GM19025 (cell line): ENCODE measurements around the gene WNT3.
"Not testable (repeated sequence)": the region's sequence is repeated elsewhere in the genome, so short reads cannot be mapped to it uniquely, and the experiment has no call there.

Source experiments
- ATAC-seq: cut with Tn5 transposase; IDR thresholded peaks from one replicate; pipeline ENCODE4 v1.9.1; 2021; ENCODE audit warnings: mild to moderate bottlenecking, low read depth, moderate library complexity; ENCODE audit not compliant: unreplicated experiment

The WNT3 gene

DNA sequence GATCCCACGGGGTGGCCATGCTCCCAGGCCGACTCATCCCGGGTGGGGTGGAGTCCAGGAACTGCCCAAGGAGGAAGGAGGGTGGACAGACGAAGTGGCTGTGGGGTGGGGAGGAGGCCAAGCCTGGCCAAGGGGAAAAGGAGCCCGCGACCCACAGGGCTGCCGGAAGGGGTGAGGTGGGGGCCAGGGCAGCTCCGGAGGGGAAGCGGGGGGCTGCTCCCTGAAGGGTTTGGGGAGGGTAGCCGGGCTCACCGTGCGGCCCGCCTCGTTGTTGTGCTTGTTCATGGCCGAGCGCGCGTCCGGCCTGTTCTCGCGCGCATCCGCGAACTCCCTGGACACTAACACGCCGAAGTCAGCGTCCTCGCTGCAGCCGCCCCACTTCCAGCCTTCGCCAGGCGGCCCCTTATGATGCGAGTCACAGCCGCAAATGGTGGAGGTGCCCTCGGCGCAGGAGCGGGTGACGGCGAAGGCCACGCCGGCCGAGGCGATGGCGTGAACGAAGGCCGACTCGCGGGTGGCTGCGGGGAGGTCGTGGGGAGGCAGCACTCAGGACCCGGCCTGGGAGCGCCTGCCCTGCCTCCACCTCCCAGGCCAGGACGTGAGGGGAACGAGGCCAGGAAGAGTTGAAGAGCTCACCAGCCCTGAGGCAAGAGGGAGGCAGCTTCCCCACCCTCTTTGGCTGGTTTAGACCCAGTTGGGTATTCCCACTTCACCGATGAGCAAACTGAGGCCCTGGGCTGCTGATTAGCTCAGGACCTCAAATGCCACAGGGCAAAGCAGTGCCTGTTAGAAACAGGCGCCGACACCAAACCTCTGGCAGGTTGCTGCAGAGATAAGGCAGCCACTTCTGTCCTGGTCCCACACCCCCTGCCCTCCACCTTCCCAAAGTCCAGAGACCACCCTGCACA, 48.7 kb downstream of the WNT3 start:
- ATAC-seq, result no peak

GRCh38 chr17:46768896-46769295, 49.6 kb downstream of the WNT3 start:
- not testable (repeated sequence) for ATAC-seq

- no peak for ATAC-seq
These were observed 50.0 kb downstream of the WNT3 start for GRCh38 chr17:46768540-46768870.

DNA sequence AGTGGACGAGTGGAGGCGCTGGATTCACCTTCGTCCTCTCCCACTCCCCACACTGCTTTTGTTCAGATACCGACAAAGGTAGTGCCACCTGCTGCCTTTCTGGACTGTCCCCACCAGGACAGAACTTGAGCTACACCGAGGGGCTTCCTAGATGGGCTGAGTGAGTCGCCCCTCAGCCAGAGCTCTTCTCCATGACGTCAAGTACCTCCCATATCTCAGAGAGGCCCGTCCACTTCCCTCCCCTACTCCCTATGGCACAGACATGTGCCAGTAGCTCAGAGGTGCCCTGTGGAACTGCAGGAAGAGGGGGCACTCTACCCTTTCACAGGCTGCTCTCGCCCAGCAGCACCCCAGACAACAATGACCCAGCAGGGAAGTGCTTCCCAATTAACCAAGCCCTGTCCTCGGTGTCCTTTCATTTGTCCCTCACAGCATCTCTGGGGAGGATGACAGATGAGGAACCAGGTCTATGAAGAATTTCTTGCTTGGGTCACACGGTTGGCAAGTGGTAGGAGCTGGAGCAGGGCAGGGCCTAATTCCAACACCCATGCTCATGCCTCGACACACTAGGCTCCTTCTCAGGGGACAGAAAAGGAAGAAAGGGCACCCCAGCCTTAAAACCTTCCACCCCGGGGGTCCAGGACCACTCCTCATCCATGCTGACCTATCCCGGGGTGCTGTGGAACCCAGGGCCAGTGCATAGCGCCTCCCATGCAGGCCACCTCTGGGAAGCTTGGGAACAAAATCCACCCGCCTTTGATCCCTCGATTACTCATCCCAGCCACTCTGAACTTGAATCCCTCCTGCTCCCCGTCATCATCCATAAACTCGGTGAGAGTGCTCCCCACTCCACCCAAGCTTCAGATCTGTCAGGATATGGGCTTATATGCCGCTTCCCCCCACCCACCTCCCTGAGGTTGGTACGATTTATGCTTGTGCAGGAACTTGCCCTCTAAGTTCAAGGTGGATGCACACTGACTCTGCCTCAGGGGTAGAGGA, 51.7 kb downstream of the WNT3 start:
- ATAC-seq, result no peak

GRCh38 chr17:46765453-46765852, 53.0 kb downstream of the WNT3 start:
- no peak for ATAC-seq

DNA sequence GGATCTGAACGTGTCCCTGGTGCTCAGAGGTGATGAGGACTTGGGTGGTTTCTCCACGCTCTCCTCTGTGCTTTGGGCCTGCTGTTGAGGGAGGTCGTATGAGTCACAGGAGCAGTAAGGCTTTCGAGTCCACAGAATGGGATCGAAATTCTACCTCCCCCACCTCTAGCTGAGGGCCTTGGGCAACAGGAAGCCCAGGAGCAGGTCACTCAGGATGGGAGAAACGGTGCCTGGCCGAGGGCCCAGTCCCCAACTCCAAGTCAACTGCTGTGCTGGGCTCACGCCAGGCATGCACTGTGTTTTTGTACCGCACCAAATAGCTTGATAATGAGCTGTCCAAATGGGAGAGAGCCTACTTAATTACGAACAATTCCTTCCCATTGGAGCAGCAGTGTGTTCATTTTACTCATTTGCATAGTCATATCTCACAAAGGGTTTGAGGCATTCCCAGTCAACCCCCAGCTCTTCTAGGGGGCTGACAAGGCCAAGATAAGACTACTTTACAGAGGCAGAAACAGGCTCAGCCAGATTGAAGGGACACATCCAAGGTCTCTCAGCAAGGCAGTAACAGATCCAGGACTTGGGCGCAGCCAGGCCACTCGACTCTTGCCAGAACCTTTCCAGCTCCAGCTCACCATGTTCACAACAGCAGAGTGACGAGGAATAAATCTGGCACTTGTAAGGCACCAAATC, 53.6 kb downstream of the WNT3 start:
- ATAC-seq, result no peak

DNA sequence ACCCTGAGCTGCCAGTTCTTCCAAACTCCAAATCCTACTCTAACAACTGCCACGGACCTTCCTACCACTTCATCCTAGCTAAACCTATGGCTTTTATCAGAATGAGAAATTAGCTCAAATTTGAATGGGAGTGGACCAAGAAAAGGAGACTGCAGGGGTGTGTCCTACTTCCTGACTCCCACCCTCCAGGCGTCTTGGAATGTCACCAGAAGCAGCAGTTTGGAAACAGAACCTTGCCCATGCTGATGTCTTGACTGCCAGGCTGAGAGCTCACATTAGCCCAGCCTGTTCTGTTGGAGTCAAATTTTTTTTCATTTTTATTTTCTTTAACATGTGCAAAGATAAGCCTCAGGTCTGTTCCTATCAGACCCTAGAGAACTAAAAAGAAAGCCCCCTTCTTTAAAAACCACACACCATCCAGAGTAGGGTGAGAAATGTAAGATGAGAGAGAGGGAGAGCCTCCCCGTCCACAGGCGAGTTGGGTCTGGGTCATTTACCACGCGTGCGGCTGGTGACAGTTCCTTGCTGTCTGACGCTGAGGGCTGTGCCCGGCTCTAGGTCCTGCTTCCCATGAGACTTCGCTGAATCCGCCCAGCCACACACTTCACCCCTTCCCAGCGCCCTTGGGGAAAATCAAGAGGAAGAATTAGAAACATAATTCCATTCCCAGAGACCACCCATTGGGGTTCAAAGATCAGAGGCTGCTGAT, 54.3 kb downstream of the WNT3 start:
- ATAC-seq, result no peak

- no peak for ATAC-seq
These were observed 55.1 kb downstream of the WNT3 start for GRCh38 chr17:46763416-46763815.

DNA sequence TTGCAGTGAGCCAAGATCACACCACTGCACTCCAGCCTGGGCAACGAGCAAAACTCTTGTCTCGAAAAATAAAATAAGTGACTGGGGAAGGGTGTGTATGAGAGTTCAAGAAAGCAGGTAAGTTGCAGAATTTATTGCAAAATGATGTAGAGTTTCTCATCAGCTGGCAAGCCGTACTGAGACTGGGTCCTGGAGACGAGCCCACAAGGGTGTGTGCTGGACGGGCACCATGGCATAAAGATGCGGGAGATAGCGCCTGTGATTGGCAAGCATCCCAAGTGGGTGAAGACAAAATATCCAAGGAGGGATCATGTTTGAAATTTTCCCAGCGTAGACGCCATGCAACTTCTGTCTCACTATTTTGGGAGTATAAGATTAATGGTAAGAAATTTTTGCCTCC, 59.4 kb downstream of the WNT3 start:
- no peak for ATAC-seq

DNA sequence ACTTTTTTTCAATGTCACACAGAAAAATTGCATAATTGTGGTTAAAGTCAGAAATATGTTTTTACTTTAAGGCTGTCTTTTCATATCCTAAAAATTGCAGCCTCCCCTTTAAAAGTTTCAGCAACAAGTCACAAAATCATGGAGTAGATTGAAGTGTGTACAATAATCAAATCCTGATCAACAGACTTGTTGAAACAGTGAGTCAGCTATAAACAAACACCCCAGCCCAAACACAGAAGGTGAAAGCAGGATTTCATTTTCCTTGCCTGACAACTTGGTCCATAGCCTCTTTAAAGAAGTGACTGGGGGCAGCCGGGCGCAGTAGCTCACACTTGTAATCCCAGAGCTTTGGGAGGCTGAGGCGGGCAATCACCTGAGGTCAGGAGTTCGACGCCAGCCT, 59.9 kb downstream of the WNT3 start:
- ATAC-seq, result no peak

- not testable (repeated sequence) for ATAC-seq
These were observed 60.9 kb downstream of the WNT3 start for GRCh38 chr17:46757588-46757987.

DNA sequence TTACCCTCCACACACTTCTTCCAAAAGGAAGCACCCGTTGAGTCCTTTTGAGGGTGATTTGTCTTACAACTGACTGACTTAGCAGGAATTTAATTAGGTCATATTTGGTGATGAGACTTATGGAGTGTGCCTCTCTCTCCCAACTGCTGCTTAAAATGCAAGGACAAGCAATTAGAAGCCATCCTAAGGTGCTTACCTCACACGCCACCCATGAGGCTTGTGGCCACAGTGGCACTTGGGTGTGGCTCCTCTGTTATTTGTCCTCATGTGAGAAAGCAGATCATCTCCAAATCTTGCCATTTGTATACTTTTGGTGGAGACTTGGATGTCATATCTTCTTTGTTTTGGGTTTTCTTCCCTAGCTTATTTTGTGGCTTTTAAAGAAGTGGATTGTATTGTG, 61.6 kb downstream of the WNT3 start:
- no peak for ATAC-seq

DNA sequence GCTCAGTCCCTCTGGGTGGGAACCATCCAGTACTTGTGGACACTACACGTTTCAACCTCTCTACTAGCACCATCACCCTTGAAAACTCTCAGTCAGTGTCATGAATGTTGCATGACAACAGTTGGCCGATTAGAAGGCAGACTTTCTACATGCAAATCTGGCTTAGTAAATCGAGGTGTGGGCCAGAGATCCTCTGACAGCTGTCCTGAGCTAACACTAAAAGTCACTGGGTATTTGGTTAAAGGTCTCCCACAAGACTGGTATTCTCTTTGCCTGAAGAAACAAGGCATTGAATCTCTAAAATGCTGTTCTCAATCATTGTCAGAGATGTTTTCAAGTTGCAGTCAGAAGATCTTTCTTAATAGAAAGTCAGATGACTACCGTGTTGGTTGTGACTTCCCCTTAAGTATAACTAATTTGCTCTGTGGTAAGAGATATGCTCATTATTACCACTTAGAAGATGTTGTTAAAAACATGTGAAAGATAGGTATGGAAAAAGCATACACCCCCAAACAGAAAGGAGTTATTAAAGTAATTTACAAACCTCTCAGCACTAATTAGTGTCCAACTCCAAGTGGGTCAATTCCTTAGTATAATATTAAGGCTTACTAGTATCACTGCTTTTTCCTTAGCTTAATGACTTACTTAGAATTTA, 62.3 kb downstream of the WNT3 start:
- ATAC-seq, result no peak

DNA sequence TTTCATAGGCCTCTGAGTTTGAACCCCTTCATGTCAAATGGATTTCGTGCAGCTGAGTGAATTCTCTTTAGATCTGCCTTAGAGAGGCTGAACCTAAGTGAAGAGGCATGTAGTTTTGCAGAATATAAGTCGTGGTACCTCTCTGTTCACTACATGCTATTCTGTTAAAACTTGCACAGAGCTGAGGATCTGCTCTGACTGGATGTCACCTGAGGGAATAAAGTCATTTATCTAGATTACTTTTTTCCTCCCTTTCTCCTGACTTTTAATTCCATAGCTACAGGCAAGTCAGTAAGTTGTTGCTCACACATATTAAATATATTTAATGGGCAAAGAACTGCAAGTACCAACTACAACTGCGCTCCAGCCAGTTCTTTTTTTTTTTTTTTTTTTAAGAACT, 64.7 kb downstream of the WNT3 start:
- no peak for ATAC-seq

DNA sequence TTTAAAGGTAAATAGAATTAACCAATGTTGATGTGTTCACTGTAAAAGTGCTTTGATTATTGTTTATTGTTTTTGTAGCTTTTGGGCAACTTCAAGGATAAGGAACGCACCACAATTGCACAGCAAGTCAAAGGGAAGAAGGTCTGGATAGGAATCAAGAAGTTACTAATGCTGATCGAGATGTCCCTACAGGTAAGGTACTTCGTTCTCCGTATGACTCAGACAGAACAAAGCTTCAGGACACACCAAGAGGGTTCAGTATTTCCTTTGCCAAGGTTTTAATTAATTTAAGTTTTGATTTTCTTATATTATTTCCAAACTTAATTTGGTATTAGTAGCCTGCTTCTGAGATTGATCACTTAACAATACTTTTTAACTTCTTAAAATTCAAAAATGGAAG, 67.1 kb downstream of the WNT3 start:
- no peak for ATAC-seq

DNA sequence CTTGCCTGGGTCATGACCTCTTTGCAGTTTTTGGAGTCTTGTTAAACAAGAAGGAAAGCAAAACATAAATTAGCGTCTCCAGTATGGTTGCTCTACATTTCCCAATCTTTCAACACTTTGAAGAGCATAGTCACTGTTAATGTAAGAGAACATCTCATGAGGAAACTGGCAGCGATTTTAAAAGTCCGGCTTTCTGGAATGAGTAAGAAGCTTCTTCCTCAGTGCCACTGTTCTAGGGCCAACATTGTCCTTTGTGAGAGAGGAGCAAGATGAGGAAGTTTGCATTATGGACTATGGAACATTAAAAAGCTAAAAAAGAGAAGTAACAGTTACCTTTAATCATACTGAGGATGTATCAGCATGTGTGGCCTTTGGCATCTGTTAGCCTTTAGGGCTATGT, 73.1 kb downstream of the WNT3 start:
- ATAC-seq, result no peak

DNA sequence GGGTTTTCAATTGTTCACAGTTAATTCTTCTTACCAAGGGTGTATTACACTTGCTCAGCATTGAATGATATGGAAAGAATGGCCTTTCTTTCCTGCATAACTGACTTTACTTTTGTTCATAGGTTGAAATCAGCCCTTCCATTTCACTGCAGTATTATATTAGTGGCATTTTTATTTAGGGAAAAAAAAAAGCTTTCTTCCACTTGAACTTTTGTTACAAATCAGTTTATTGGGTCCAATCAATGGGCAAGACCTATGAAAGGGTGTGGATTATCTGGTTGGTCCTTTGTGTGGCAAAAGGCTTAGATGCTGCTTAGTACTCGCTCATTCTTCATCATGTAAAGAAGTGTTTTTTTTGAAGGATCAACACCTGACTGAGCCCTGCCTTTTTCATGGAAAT, 74.1 kb downstream of the WNT3 start:
- no peak for ATAC-seq

- no peak for ATAC-seq
These were observed 75.8 kb downstream of the WNT3 start for GRCh38 chr17:46742565-46743270.

- ATAC-seq, result no peak
These were observed 77.3 kb downstream of the WNT3 start for GRCh38 chr17:46741122-46741730.
